AG04450 (cell line): ENCODE data around the gene HIBADH. TPM values are rescaled to one million over a fixed set of nuclear protein-coding genes. Genes with fewer than 3 reads are reported as not detected.
A peak's percentile ranks its signal among the peaks of the same experiment; 100 is the strongest.

Experiments used
- CTCF ChIA-PET: fragments of 300-600, 350-600 bp; formaldehyde crosslinking; extraction: SDS; loops from one replicate; lab custom pipeline; 2022; ENCODE audit warnings: antibody characterized with exemption, inconsistent platforms; lab: Charles Lee
- POLR2A ChIA-PET: fragments of 350-600 bp; formaldehyde crosslinking; extraction: SDS; loops from one replicate; lab custom pipeline; 2021; ENCODE audit warnings: antibody characterized with exemption, inconsistent platforms; lab: Yijun Ruan, JAX
- DNase-seq: peaks from one replicate; pipeline ENCODE4 v3.0.0-alpha.2; 2011; ENCODE audit warnings: low read depth, low spot score
- H3K27ac ChIP-seq: one replicate; pipeline ENCODE4 v1.5.1; 2012; ENCODE audit warnings: low read depth, low read length, control low read depth
- H3K27me3 ChIP-seq: one replicate; pipeline ENCODE4 v1.6.0; 2012; ENCODE audit warnings: low read length; ENCODE audit not compliant: control insufficient read depth, insufficient read depth
- H3K4me3 ChIP-seq: 2 replicates; pipeline ENCODE4 v1.5.1; 2011; ENCODE audit warnings: mild to moderate bottlenecking, low read depth, low read length, control low read depth
- H3K9me3 ChIP-seq: 2 replicates; pipeline ENCODE4 v1.5.1; 2012; ENCODE audit warnings: low read length; ENCODE audit not compliant: control insufficient read depth, insufficient read depth
- polyA plus RNA-seq: library from polyadenylated mRNA; depleted of rRNA; stranded (reverse); fragments of >200 nt; gene quantifications from 2 replicates; pipeline ENCODE4 v1.2.3, GENCODE V29; 2011
- TF ChIP-seq, protein P1 (sequence below): IDR thresholded peaks from 2 replicates; pipeline ENCODE4 v1.5.1; 2011; ENCODE audit warnings: low read depth, low read length, control low read depth, inconsistent platforms

The HIBADH gene
- polyA plus RNA-seq, 1 experiment, result 86.3 TPM

DNA sequence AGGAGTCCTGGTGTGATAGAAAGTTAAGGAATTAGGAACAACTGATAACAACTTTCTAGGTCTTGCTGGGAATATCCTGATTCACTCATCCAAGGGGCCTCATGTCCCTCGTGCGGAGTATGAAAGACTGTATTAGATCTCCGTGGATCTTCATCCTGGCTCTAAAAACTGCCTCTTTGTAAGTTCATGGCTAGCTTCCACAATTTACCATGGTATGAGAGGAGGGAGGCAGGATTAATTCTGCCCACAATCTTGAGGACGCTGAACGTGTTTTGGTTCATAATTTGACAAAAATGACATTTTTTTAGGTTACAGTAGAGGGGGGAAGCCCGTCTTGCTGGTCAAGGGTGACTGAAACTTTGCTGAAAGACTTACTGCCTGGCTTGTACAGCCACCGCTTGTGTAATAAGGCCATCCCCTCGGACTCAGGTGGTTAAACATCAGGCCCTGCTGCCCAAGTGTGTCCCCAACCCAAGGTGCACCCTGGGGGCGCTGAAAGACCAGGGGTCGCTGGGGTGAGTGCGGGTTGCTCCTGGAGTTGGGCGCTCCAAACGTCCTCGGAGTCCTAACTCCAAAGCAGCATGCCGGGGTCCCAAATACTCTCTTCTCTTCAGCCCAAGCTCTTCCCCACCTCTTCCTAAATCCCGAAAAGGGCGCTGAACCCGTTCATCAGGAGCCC, 733 bp downstream of the HIBADH start:
- DNase-seq, result no peak
- no peaks in the 10 kb centered on the region; the same call in 1 of the 2 replicates for H3K9me3 ChIP-seq
- ChIA-PET CTCF (no interaction called here), POLR2A (interaction anchor here (0.7 to 2.3 kb wide), 4 partner anchors 16 to 84 kb away, joined by 3 to 19 read pairs (median 10); partner anchors contain the start of gene TAX1BP1)
- H3K27me3 ChIP-seq, result no peaks in the 10 kb centered on the region
- H3K27ac ChIP-seq, result peak overlapping the region; percentile 85
- peak overlapping the region; percentile 85 for H3K4me3 ChIP-seq
- TF ChIP-seq, protein P1, sequence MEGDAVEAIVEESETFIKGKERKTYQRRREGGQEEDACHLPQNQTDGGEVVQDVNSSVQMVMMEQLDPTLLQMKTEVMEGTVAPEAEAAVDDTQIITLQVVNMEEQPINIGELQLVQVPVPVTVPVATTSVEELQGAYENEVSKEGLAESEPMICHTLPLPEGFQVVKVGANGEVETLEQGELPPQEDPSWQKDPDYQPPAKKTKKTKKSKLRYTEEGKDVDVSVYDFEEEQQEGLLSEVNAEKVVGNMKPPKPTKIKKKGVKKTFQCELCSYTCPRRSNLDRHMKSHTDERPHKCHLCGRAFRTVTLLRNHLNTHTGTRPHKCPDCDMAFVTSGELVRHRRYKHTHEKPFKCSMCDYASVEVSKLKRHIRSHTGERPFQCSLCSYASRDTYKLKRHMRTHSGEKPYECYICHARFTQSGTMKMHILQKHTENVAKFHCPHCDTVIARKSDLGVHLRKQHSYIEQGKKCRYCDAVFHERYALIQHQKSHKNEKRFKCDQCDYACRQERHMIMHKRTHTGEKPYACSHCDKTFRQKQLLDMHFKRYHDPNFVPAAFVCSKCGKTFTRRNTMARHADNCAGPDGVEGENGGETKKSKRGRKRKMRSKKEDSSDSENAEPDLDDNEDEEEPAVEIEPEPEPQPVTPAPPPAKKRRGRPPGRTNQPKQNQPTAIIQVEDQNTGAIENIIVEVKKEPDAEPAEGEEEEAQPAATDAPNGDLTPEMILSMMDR, result no peak

DNA sequence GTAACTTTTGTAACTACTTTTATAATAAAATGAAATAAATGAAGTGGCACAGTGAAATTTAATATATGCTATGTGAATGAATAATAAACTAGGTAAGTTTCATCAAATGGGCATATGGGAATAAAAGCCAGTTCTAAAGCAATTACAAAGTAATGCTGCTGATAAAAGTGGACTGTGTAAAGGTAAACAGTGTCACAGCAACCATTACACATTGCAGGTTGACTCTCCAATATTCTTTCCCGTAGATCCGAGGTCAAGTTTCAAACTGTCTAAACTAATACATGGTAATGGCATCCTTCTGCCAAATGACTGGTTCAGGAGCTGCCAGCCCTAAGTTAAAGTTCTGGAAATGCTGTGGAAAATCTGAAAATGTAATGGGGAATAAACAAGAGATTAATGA, 6.0 kb downstream of the HIBADH start:
- H3K27me3 ChIP-seq, result no peaks in the 10 kb centered on the region
- no peaks in the 10 kb centered on the region for H3K9me3 ChIP-seq
- no peak overlapping the region for H3K27ac ChIP-seq
- no peak overlapping the region for H3K4me3 ChIP-seq
- DNase-seq, result no peak
- POLR2A ChIA-PET, result no interaction called here
- CTCF ChIA-PET, result no interaction called here
- TF ChIP-seq, protein P1, result no peak

DNA sequence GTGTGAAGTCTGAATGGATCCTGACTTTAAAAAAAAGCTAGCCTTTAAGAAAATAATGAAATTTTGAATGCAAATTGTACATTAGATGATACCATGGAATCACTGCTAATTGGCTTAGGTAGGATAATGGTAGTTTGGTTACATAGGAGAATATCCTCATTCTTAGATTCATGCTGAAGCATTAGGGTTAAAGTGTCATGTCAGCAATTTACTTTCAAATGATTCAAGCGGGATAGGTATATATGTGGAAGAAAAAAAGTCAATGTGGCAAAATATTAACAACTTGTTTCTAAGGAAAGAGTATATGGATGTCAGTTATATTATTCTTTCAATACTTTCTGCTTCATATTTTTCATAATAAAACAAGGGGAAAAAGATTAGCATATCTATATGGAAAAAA, 7.5 kb downstream of the HIBADH start:
- CTCF ChIA-PET, result no interaction called here

DNA sequence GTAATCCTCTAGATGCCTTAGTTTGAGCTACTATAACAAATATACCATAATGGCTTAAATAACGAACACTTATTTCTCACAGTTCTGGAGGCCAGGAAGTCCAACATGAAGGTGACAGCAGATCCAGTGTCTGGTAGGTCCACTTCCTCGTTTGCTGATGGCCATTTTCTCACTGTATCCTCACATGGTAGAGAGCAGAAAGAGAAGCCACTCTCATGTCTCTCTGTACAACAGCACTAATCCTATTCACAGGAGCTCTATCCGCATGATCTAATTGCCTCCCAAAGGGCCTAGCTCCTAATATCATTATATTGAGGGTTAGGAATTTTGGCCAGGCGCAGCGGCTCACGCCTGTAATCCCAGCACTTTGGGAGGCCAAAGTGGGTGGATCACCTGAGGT, 10.2 kb downstream of the HIBADH start:
- Histone ChIP-seq H3K9me3 (no peaks in the 10 kb centered on the region), H3K27ac (no peak overlapping the region), H3K4me3 (no peak overlapping the region), H3K27me3 (no peaks in the 10 kb centered on the region)
- POLR2A ChIA-PET, result no interaction called here
- no peak for DNase-seq
- TF ChIP-seq, protein P1, result no peak
- CTCF ChIA-PET, result interaction anchor here (1.0 kb wide), 1 partner anchor 47 kb away, joined by 3 read pairs; no protein-coding TSS in a partner anchor

More for the DNA sequence above, 7.5 kb downstream of the HIBADH start:
- Histone ChIP-seq H3K9me3 (no peaks in the 10 kb centered on the region), H3K4me3 (no peak overlapping the region), H3K27ac (no peak overlapping the region), H3K27me3 (no peaks in the 10 kb centered on the region)
- TF ChIP-seq, protein P1, result no peak
- no peak for DNase-seq
- POLR2A ChIA-PET, result no interaction called here

DNA sequence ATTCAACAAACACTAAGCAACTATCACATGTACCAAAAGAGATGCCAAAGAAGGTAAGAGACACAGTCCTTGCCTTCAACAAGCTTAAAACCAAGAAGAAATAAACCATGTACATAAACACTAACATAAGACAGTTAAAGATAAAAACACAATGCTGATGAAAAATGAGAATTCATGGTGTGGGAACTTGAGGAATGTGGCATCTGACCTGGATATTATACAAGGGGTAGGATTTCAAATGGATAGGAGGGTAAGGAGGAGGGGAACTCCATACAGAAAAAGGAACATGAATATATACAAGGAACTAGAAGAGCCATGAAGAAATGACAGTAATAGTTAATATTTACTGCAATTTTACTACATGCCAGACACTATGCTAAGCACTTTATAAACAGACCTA, 11.0 kb downstream of the HIBADH start:
- ChIA-PET CTCF (no interaction called here), POLR2A (no interaction called here)
- H3K4me3 ChIP-seq, result no peak overlapping the region
- DNase-seq, result no peak
- no peaks in the 10 kb centered on the region for H3K27me3 ChIP-seq
- no peaks in the 10 kb centered on the region for H3K9me3 ChIP-seq
- TF ChIP-seq, protein P1, result no peak
- H3K27ac ChIP-seq, result no peak overlapping the region
